H1 (cell line): ENCODE data around the gene MXRA8. TPM values are rescaled to one million over a fixed set of nuclear protein-coding genes. Genes with fewer than 3 reads are reported as not detected.

Experiments
- CTCF ChIA-PET: fragments of 300-600 bp; sonication (Branson Sonifier 250); formaldehyde crosslinking; loops from one replicate; lab custom pipeline; 2021; ENCODE audit not compliant: partially characterized antibody; lab: Charles Lee
- POLR2A ChIA-PET: fragments of 300-600 bp; sonication (Branson Sonifier 250); formaldehyde crosslinking; loops from one replicate; lab custom pipeline; 2021; ENCODE audit warnings: inconsistent platforms; ENCODE audit not compliant: partially characterized antibody; lab: Charles Lee
- DNase-seq, 2 experiments: peaks; one replicate each; pipeline versions ENCODE4 v3.0.0 to v3.0.0-alpha.2; 2010 to 2022; ENCODE audit warnings: low spot score in 2 of 2, low read depth in 1 of 2, mixed read lengths in 1 of 2
- FAIRE-seq: peaks from 2 replicates; lab custom pipeline; 2011; peaks lifted over from hg19 to GRCh38; lab: Jason Lieb, UNC
- H2AFZ ChIP-seq: 2 replicates; pipeline ENCODE4 v1.8.1; 2012; ENCODE audit warnings: low read length, inconsistent platforms
- H2AK5ac ChIP-seq: 2 replicates; pipeline ENCODE4 v1.6.1; 2013; ENCODE audit warnings: low read depth, low read length
- H2BK120ac ChIP-seq: replicated peaks from 2 replicates; pipeline ENCODE3; 2013; ENCODE audit warnings: low read depth, low read length, inconsistent platforms
- H2BK12ac ChIP-seq: 2 replicates; pipeline ENCODE4 v1.6.1; 2013; ENCODE audit warnings: low read depth, low read length
- H2BK15ac ChIP-seq: 2 replicates; pipeline ENCODE4 v1.6.1; 2013; ENCODE audit warnings: low read length
- H2BK20ac ChIP-seq: 2 replicates; pipeline ENCODE4 v1.6.1; 2013; ENCODE audit warnings: low read length
- H2BK5ac ChIP-seq: 2 replicates; pipeline ENCODE4 v1.6.1; 2013; ENCODE audit warnings: low read depth, low read length
- H3K14ac ChIP-seq: 2 replicates; pipeline ENCODE4 v1.6.1; 2013; ENCODE audit warnings: inconsistent platforms; ENCODE audit not compliant: insufficient read length
- H3K18ac ChIP-seq: 2 replicates; pipeline ENCODE4 v1.6.1; 2013; ENCODE audit warnings: low read length; ENCODE audit errors: extremely low read depth
- H3K23ac ChIP-seq: 2 replicates; pipeline ENCODE4 v1.6.1; 2013; ENCODE audit warnings: inconsistent platforms; ENCODE audit not compliant: insufficient read length
- H3K23me2 ChIP-seq: 2 replicates; pipeline ENCODE4 v1.6.1; 2013; ENCODE audit warnings: low read depth, low read length
- H3K27ac ChIP-seq: 2 replicates; pipeline ENCODE4 v1.6.1; 2011; ENCODE audit warnings: low read depth, low read length, inconsistent platforms
- H3K27me3 ChIP-seq, 4 experiments: replicated peaks in 1 of 4; 1 replicate in 1 of 4; 2 replicates in 3 of 4; pipeline versions ENCODE4 v1.6.1 to v1.8.1; 2011 to 2013; ENCODE audit warnings: low read length in 3 of 4, mild to moderate bottlenecking in 3 of 4, inconsistent platforms in 2 of 4, mixed read lengths in 2 of 4, moderate library complexity in 1 of 4; ENCODE audit not compliant: control insufficient read depth in 3 of 4, insufficient read depth in 3 of 4; ENCODE audit errors: extremely low read depth in 1 of 4
- H3K36me3 ChIP-seq, 4 experiments: 2 replicates each; pipeline versions ENCODE4 v1.6.1 to v1.8.1; 2011 to 2013; ENCODE audit warnings: mild to moderate bottlenecking in 4 of 4, low read length in 3 of 4, moderate library complexity in 2 of 4, control low read depth in 1 of 4, inconsistent platforms in 1 of 4; ENCODE audit not compliant: insufficient read depth in 4 of 4, control insufficient read depth in 2 of 4
- H3K4ac ChIP-seq: replicated peaks from 2 replicates; pipeline ENCODE3; 2013; ENCODE audit warnings: low read length, low read depth, mixed read lengths, inconsistent platforms; ENCODE audit not compliant: insufficient read length
- H3K4me1 ChIP-seq, 4 experiments: replicated peaks in 1 of 4; 1 replicate in 1 of 4; 2 replicates in 3 of 4; pipeline versions ENCODE4 v1.6.1 to v1.8.1; 2011 to 2013; ENCODE audit warnings: low read length in 3 of 4, inconsistent platforms in 2 of 4, mixed read lengths in 1 of 4; ENCODE audit not compliant: insufficient read depth in 4 of 4, control insufficient read depth in 3 of 4
- H3K4me2 ChIP-seq, 2 experiments: 2 replicates each; pipeline versions ENCODE4 v1.6.1 to v1.8.1; 2011 to 2013; ENCODE audit warnings: low read depth in 2 of 2, low read length in 2 of 2, control low read depth in 1 of 2, inconsistent platforms in 1 of 2, mild to moderate bottlenecking in 1 of 2; ENCODE audit not compliant: insufficient read depth in 1 of 2
- H3K4me3 ChIP-seq, 4 experiments: fragments of 200-600, 300-600 bp in 1 of 4; sonication (generic), shearing (Covaris generic), sonication (Bioruptor Twin) in 1 of 4; 2 replicates each; pipeline versions ENCODE4 v1.5.1 to v1.8.1; 2011 to 2016; ENCODE audit warnings: low read length in 4 of 4, low read depth in 3 of 4, control low read depth in 2 of 4, inconsistent platforms in 2 of 4, mild to moderate bottlenecking in 2 of 4, mixed read lengths in 1 of 4, moderate library complexity in 1 of 4; ENCODE audit not compliant: insufficient read depth in 2 of 4; ENCODE audit errors: extremely low read depth in 1 of 4
- H3K56ac ChIP-seq: replicated peaks from 2 replicates; pipeline ENCODE3; 2013; ENCODE audit warnings: low read depth, mild to moderate bottlenecking, mixed read lengths, low read length, inconsistent platforms; ENCODE audit not compliant: insufficient read length
- H3K79me1 ChIP-seq: 2 replicates; pipeline ENCODE4 v1.6.1; 2013; ENCODE audit warnings: low read depth, low read length, control low read depth
- H3K79me2 ChIP-seq, 2 experiments: 2 replicates each; pipeline versions ENCODE4 v1.6.1 to v1.8.1; 2012 to 2013; ENCODE audit warnings: low read length in 2 of 2, mild to moderate bottlenecking in 2 of 2, inconsistent platforms in 1 of 2; ENCODE audit not compliant: insufficient read depth in 2 of 2, control insufficient read depth in 1 of 2
- H3K9ac ChIP-seq, 4 experiments: replicated peaks in 1 of 4; 1 replicate in 1 of 4; 2 replicates in 3 of 4; pipeline versions ENCODE4 v1.6.1 to v1.8.1; 2011 to 2013; ENCODE audit warnings: low read depth in 3 of 4, low read length in 3 of 4, control low read depth in 2 of 4, mild to moderate bottlenecking in 2 of 4, moderate library complexity in 2 of 4, inconsistent platforms in 1 of 4; ENCODE audit errors: extremely low read depth in 1 of 4
- H3K9me3 ChIP-seq, 2 experiments: 2 replicates each; pipeline versions ENCODE4 v1.6.1 to v1.8.1; 2012 to 2013; ENCODE audit warnings: mild to moderate bottlenecking in 2 of 2, moderate library complexity in 2 of 2, control low read depth in 1 of 2, inconsistent platforms in 1 of 2, low read depth in 1 of 2, low read length in 1 of 2, mixed read lengths in 1 of 2; ENCODE audit not compliant: insufficient read depth in 2 of 2
- H4K20me1 ChIP-seq, 2 experiments: replicated peaks in 1 of 2; 2 replicates each; pipeline versions ENCODE3 to v1.8.1; 2011 to 2013; ENCODE audit warnings: inconsistent platforms in 2 of 2, low read length in 2 of 2, mild to moderate bottlenecking in 1 of 2; ENCODE audit not compliant: insufficient read depth in 2 of 2, control insufficient read depth in 1 of 2
- H4K5ac ChIP-seq: 2 replicates; pipeline ENCODE4 v1.6.1; 2013; ENCODE audit warnings: low read length, low read depth, mixed read lengths, inconsistent platforms; ENCODE audit not compliant: insufficient read length
- H4K8ac ChIP-seq: 2 replicates; pipeline ENCODE4 v1.8.0; 2013; ENCODE audit warnings: mild to moderate bottlenecking, moderate library complexity, low read length, inconsistent platforms; ENCODE audit not compliant: insufficient read depth; ENCODE audit errors: extremely low read depth
- H4K91ac ChIP-seq: replicated peaks from 2 replicates; pipeline ENCODE3; 2013; ENCODE audit warnings: low read length, mixed read lengths, inconsistent platforms; ENCODE audit not compliant: insufficient read length
- BRCA1 ChIP-seq: IDR thresholded peaks from 2 replicates; pipeline ENCODE4 v1.6.1; 2012; ENCODE audit warnings: low read depth, low read length, improper control_type of control experiment
- CBX8 ChIP-seq: fragments of 300-800, 300-1000 bp; sonication (generic); IDR thresholded peaks from 2 replicates; pipeline ENCODE4 v1.7.1; 2016; ENCODE audit warnings: low read depth, low read length, borderline replicate concordance
- CHD1 ChIP-seq: IDR thresholded peaks from 2 replicates; pipeline ENCODE4 v1.6.1; 2012; ENCODE audit warnings: low read depth, low read length, improper control_type of control experiment
- EP300 ChIP-seq, 2 experiments: IDR thresholded peaks; 1 replicate in 1 of 2; 2 replicates in 1 of 2; pipeline ENCODE4 v1.6.1; 2011 to 2012; ENCODE audit warnings: low read depth in 2 of 2, low read length in 2 of 2, mild to moderate bottlenecking in 2 of 2, borderline replicate concordance in 1 of 2, inconsistent platforms in 1 of 2, moderate library complexity in 1 of 2
- GABPA ChIP-seq: IDR thresholded peaks from 2 replicates; pipeline ENCODE4 v1.6.1; 2011; ENCODE audit warnings: mild to moderate bottlenecking, low read length, moderate library complexity, borderline replicate concordance; ENCODE audit not compliant: insufficient read depth
- JUND ChIP-seq: IDR thresholded peaks from 2 replicates; pipeline ENCODE4 v1.6.1; 2011; ENCODE audit warnings: mild to moderate bottlenecking, improper control_type of control experiment, low read length
- NANOG ChIP-seq: IDR thresholded peaks from 2 replicates; pipeline ENCODE4 v1.6.1; 2011; ENCODE audit warnings: low read length, low read depth, mild to moderate bottlenecking, inconsistent platforms; ENCODE audit not compliant: insufficient read depth, poor library complexity, severe bottlenecking
- POU5F1 ChIP-seq: IDR thresholded peaks from 2 replicates; pipeline ENCODE4 v1.6.1; 2011; ENCODE audit warnings: low read depth, mild to moderate bottlenecking, low read length, moderate library complexity
- SP2 ChIP-seq: IDR thresholded peaks from 2 replicates; pipeline ENCODE4 v1.6.1; 2012; ENCODE audit warnings: mild to moderate bottlenecking, low read length, inconsistent platforms
- TAF7 ChIP-seq: optimal IDR thresholded peaks from 2 replicates; pipeline ENCODE3; 2011; ENCODE audit warnings: low read depth, mild to moderate bottlenecking, inconsistent platforms, low read length, moderate library complexity, borderline replicate concordance
- TBP ChIP-seq: IDR thresholded peaks from 2 replicates; pipeline ENCODE4 v1.6.1; 2011; ENCODE audit warnings: low read depth, low read length, improper control_type of control experiment
- WGBS, 2 experiments: shearing (Covaris generic) in 1 of 2; methylation state at CpG; one replicate each; pipeline versions ENCODE4 v1.1.6 to v1.1.7; 2013 to 2015; ENCODE audit warnings: low lambda C conversion rate in 2 of 2, mixed read lengths in 2 of 2, inconsistent platforms in 1 of 2, low coverage in 1 of 2, missing lambda C conversion rate in 1 of 2; ENCODE audit not compliant: insufficient replicate concordance in 2 of 2, insufficient coverage in 1 of 2, insufficient read length in 1 of 2; ENCODE audit errors: extremely low coverage in 1 of 2, missing lambda C conversion rate in 1 of 2; 5-methylcytosine and 5-hydroxymethylcytosine counted together
- polyA plus RNA-seq, 7 experiments: library from polyadenylated mRNA; depleted of rRNA in 3 of 7; stranded (reverse) in 5 of 7; unstranded in 2 of 7; fragments of >200 nt in 5 of 7; fragments of 200-250 nt in 2 of 7; gene quantifications; 1 replicate in 5 of 7; 2 replicates in 1 of 7; 4 replicates in 1 of 7; pipeline versions ENCODE4 v1.2.1 to v1.2.3, GENCODE V29; 2011 to 2013; ENCODE audit warnings: missing spikeins in 2 of 7, mixed read lengths in 2 of 7
- total RNA-seq: library from RNA; stranded (reverse); fragmentation: NEBNext Ultra II Directional; extraction: Animal tissue kit (Norgen Biotek cat#: 25700); gene quantifications from 2 replicates; pipeline ENCODE4 v1.2.1, GENCODE V29; 2021
- TF ChIP-seq, protein P1 (sequence below): IDR thresholded peaks from 2 replicates; pipeline ENCODE4 v1.6.1; 2012; ENCODE audit warnings: low read length, inconsistent platforms

The MXRA8 gene
- total and polyA plus RNA-seq, 2 of the 8 experiments (the other 6 are each of a cell fraction or from before 2014, with no cell fraction given): 10.5 to 17.2 TPM

GRCh38 chr1:1322952-1323351 is 35.4 kb downstream of the MXRA8 start:
- Histone ChIP-seq H2AK5ac (no peak overlapping the region), H4K8ac (no peak overlapping the region), H3K56ac (no peak overlapping the region), H3K36me3 (peaks cover 0 to 14% (median 6%) of the 10 kb centered on the region in 4 experiments; a peak in 6 of 8 replicates), H3K14ac (no peak overlapping the region), H2BK20ac (no peak overlapping the region), H2BK12ac (no peak overlapping the region), H2BK5ac (no peak overlapping the region), H3K79me2 (peaks cover 12 to 54% of the 10 kb centered on the region in 2 experiments; a peak in 3 of 4 replicates), H3K4me1 (peaks cover 0 to 13% (median 3%) of the 10 kb centered on the region in 4 experiments; a peak in 5 of 7 replicates), H3K18ac (no peak overlapping the region), H4K20me1 (peaks cover 25 to 39% of the 10 kb centered on the region in 2 experiments), H3K9me3 (no peaks in the 10 kb centered on the region), H3K9ac (no peak overlapping the region), H3K79me1 (peaks cover 37% of the 10 kb centered on the region), H3K4ac (no peak overlapping the region), H3K4me3 (no peak overlapping the region), H3K23ac (no peak overlapping the region), H2BK15ac (no peak overlapping the region), H3K27me3 (no peaks in the 10 kb centered on the region), H4K91ac (no peak overlapping the region), H4K5ac (no peak overlapping the region), H2AFZ (no peak overlapping the region), H3K23me2 (peaks cover 7% of the 10 kb centered on the region; the same call in 1 of the 2 replicates), H3K4me2 (peak overlapping the region in 1 of 2 experiments; percentile 41; a peak in 1 of 4 replicates), H3K27ac (no peak overlapping the region), H2BK120ac (no peak overlapping the region)
- DNase-seq (no peak), FAIRE-seq (no peak)
- ChIA-PET CTCF (interaction anchor here (0.8 kb wide), 1 partner anchor 47 kb away, joined by 3 read pairs; no protein-coding TSS in a partner anchor), POLR2A (interaction anchor here (0.6 to 1.7 kb wide), 5 partner anchors 9 to 285 kb away, joined by 3 to 7 read pairs (median 3); partner anchors contain the start of gene CCNL2)
- WGBS, 2 experiments: 97% methylated on average over 10 of the region's 10 CpGs; no CpG with 5 or more reads in 1 of the 2 experiments
- TF ChIP-seq POU5F1 (no peak), CHD1 (no peak), EP300 (IDR thresholded peaks at IDR 0.05; ENCODE audit: borderline replicate concordance in 1 of 2, low read depth in 2 of 2, low read length in 2 of 2) (no peak), SP2 (no peak), CBX8 (no peak), BRCA1 (no peak), GABPA (no peak), TAF7 (no peak), JUND (no peak), TBP (no peak), NANOG (no peak)
- TF ChIP-seq, protein P1, sequence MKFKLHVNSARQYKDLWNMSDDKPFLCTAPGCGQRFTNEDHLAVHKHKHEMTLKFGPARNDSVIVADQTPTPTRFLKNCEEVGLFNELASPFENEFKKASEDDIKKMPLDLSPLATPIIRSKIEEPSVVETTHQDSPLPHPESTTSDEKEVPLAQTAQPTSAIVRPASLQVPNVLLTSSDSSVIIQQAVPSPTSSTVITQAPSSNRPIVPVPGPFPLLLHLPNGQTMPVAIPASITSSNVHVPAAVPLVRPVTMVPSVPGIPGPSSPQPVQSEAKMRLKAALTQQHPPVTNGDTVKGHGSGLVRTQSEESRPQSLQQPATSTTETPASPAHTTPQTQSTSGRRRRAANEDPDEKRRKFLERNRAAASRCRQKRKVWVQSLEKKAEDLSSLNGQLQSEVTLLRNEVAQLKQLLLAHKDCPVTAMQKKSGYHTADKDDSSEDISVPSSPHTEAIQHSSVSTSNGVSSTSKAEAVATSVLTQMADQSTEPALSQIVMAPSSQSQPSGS: no peak
